Lung (tissue), 12 donors: ENCODE data around the gene EIF4EBP2. TPM values are rescaled to one million over a fixed set of nuclear protein-coding genes. Genes with fewer than 3 reads are reported as not detected.

Experiments
- ATAC-seq: fragments of 200-7000 bp; cut with Tn5 transposase; one replicate; pipeline ENCODE4 v1.9.1; 2020; ENCODE audit warnings: moderate number of reproducible peaks; ENCODE audit not compliant: insufficient read depth, low FRiP score
- DNase-seq, 3 donors: peaks; one replicate each; pipeline ENCODE4 v3.0.0-alpha.2; 2013 to 2017
- H3K27ac ChIP-seq, 2 donors: one replicate each; pipeline ENCODE4 v1.5.1; 2013; ENCODE audit warnings: mild to moderate bottlenecking in 2 of 2, moderate library complexity in 2 of 2, control low read depth in 1 of 2, inconsistent platforms in 1 of 2, low read depth in 1 of 2, low read length in 1 of 2
- H3K27me3 ChIP-seq, 3 donors: one replicate each; pipeline ENCODE4 v1.5.1; 2013; ENCODE audit warnings: low read length in 2 of 3; ENCODE audit not compliant: control insufficient read depth in 3 of 3, insufficient read depth in 3 of 3
- H3K36me3 ChIP-seq, 4 donors: one replicate each; pipeline ENCODE4 v1.5.1; 2013; ENCODE audit warnings: low read length in 4 of 4, mild to moderate bottlenecking in 1 of 4, moderate library complexity in 1 of 4; ENCODE audit not compliant: control insufficient read depth in 4 of 4, insufficient read depth in 4 of 4
- H3K4me1 ChIP-seq, 5 donors: one replicate each; pipeline ENCODE4 v1.5.1; 2013; ENCODE audit warnings: low read length in 5 of 5, mild to moderate bottlenecking in 2 of 5, moderate library complexity in 1 of 5; ENCODE audit not compliant: control insufficient read depth in 5 of 5, insufficient read depth in 5 of 5
- H3K4me3 ChIP-seq: one replicate; pipeline ENCODE4 v1.5.1; 2013; ENCODE audit warnings: mild to moderate bottlenecking, control low read depth, moderate library complexity
- H3K9ac ChIP-seq, 2 donors: one replicate each; pipeline ENCODE4 v1.5.1; 2013; ENCODE audit warnings: low read length in 2 of 2, control low read depth in 1 of 2; ENCODE audit not compliant: insufficient read depth in 1 of 2
- H3K9me3 ChIP-seq, 4 donors: one replicate each; pipeline ENCODE4 v1.5.1; 2013; ENCODE audit warnings: low read length in 3 of 4, mild to moderate bottlenecking in 1 of 4, moderate library complexity in 1 of 4; ENCODE audit not compliant: control insufficient read depth in 4 of 4, insufficient read depth in 3 of 4
- CTCF ChIP-seq: IDR thresholded peaks from 2 replicates; pipeline ENCODE4 v1.5.1; 2012; ENCODE audit warnings: mild to moderate bottlenecking; ENCODE audit errors: control extremely low read depth, extremely low read depth
- WGBS, 2 donors: extraction: QIAGEN DNeasy Blood & Tissue Kit; methylation state at CpG; one replicate each; pipeline ENCODE4 v1.1.7; 2013; 5-methylcytosine and 5-hydroxymethylcytosine counted together
- polyA plus RNA-seq, 2 donors: library from polyadenylated mRNA; stranded (reverse); fragments of 200-250 nt; gene quantifications; one replicate each; pipeline ENCODE4 v1.2.1, GENCODE V29; 2013
- total RNA-seq, 2 donors: library from RNA; depleted of rRNA in 1 of 2; stranded (reverse); fragments of >200 nt in 1 of 2; gene quantifications; one replicate each; pipeline ENCODE4 v1.2.1, GENCODE V29; 2014 to 2021
- donor health status: control.
- donor health status: control.
- donor health status: Bipolar disorder and iron deficiency.
- donor health status: healthy.
- donor health status: DM: yes; HTN: yes; CAD: no.

EIF4EBP2 gene
- total and polyA plus RNA-seq, 4 donors, result 21.8 to 63.3 (median 41.3) TPM

DNA sequence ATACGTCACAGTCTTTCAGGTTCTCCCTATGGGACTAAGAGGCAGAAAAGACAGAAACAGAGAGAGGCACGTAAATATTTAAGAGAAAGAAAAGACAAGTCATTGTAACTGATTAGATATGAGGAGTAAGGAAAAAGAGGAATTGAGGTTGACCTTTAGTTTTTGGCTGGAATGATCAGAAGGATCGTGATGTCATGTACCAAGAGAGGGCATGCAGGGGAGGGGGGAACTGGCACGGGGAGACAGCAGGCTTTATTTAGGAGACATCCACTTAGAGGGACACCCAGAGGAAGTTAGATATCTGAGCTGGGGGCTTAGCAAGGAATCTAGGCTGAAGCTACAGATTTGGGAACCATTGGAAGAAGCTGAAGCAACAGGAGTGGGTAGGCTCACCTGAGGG lies 12.3 kb upstream of the EIF4EBP2 start:
- no peak for TF ChIP-seq CTCF
- DNase-seq (no peak), ATAC-seq (no peak)
- Histone ChIP-seq H3K4me3 (no peak overlapping the region), H3K9me3 (no peaks in the 10 kb centered on the region), H3K9ac (no peak overlapping the region), H3K36me3 (no peaks in the 10 kb centered on the region), H3K4me1 (no peaks in the 10 kb centered on the region), H3K27me3 (no peaks in the 10 kb centered on the region), H3K27ac (no peak overlapping the region)
- 43 to 68% methylated on average over 4 of the region's 4 CpGs for WGBS, 2 donors

GRCh38 chr10:70396140-70396539 lies 7.8 kb upstream of the EIF4EBP2 start:
- TF ChIP-seq CTCF, result no peak
- H3K27ac ChIP-seq, result no peak overlapping the region
- DNase-seq, result no peak
- no peak for ATAC-seq
- no peak overlapping the region for H3K4me3 ChIP-seq
- no peaks in the 10 kb centered on the region for H3K9me3 ChIP-seq
- H3K27me3 ChIP-seq, result no peaks in the 10 kb centered on the region
- WGBS, 2 donors, result 86 to 88% methylated on average over 1 of the region's 1 CpG
- H3K4me1 ChIP-seq, result no peaks in the 10 kb centered on the region
- H3K36me3 ChIP-seq, result no peaks in the 10 kb centered on the region
- no peak overlapping the region for H3K9ac ChIP-seq

DNA sequence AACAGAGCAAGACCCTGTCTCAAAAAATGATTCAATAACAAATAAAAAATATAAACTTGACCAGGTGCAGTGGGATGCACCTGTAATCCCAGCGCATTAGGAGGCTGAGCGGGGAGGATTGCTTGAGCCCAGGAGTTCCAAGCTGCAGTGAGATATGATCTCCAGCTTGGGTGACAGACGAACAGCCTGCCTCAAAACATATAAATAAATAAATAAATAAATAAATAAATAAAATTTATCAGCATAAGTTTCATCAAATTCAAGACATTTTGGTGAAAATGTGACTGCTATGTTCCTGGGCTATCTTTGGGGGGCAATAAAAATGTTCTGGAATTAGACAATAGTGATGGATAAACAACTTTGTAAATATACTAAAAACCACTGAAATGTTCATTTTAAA lies 4.8 kb upstream of the EIF4EBP2 start:
- Histone ChIP-seq H3K27me3 (no peaks in the 10 kb centered on the region), H3K9ac (no peak overlapping the region), H3K4me3 (no peak overlapping the region), H3K36me3 (no peaks in the 10 kb centered on the region), H3K9me3 (no peaks in the 10 kb centered on the region), H3K27ac (no peak overlapping the region), H3K4me1 (peaks cover 0 to 5% (median 0%) of the 10 kb centered on the region in 5 donors)
- no peak for TF ChIP-seq CTCF
- no peak for DNase-seq
- no peak for ATAC-seq
- WGBS, 2 donors, result 97% methylated on average over 3 of the region's 3 CpGs

GRCh38 chr10:70403483-70404035 lies 386 bp upstream of the EIF4EBP2 start:
- no peak for ATAC-seq
- no peak for DNase-seq
- WGBS, 2 donors, result 5 to 7% methylated on average over 12 of the region's 12 CpGs
- peak overlapping the region in 1 of 2 donors; percentile 65 for H3K9ac ChIP-seq
- TF ChIP-seq CTCF, result no peak
- H3K36me3 ChIP-seq, result no peaks in the 10 kb centered on the region
- no peak overlapping the region for H3K4me3 ChIP-seq
- H3K27ac ChIP-seq, result peak overlapping the region in 1 of 2 donors; percentile 48
- peaks cover 4 to 16% (median 6%) of the 10 kb centered on the region in 5 donors for H3K4me1 ChIP-seq
- no peaks in the 10 kb centered on the region for H3K9me3 ChIP-seq
- H3K27me3 ChIP-seq, result no peaks in the 10 kb centered on the region
